Measurements from ENCODE around the gene LEKR1.
"Not testable (repeated sequence)": the region's sequence is repeated elsewhere in the genome, so short reads cannot be mapped to it uniquely, and the experiment has no call there.

Gene LEKR1

GRCh38 chr3:156838035-156838434, 11.9 kb downstream of the LEKR1 start:
- DNase-seq = no peak

- DNase-seq = no peak
These were observed 14.9 kb downstream of the LEKR1 start for GRCh38 chr3:156840826-156841689.

GRCh38 chr3:156843071-156843808, 17.1 kb downstream of the LEKR1 start:
- no peak for DNase-seq

GRCh38 chr3:156847752-156848448, 21.7 kb downstream of the LEKR1 start:
- DNase-seq = no peak

GRCh38 chr3:156859578-156859977, 33.4 kb downstream of the LEKR1 start:
- DNase-seq = no peak

- DNase-seq = no peak
These were observed 34.7 kb downstream of the LEKR1 start for GRCh38 chr3:156860873-156861272.

GRCh38 chr3:156862338-156862737, 36.2 kb downstream of the LEKR1 start:
- no peak for DNase-seq

GRCh38 chr3:156865732-156866131, 39.6 kb downstream of the LEKR1 start:
- DNase-seq = peak; percentile 46

- DNase-seq = no peak
These were observed 41.0 kb downstream of the LEKR1 start for GRCh38 chr3:156867174-156867573.

GRCh38 chr3:156867920-156868319, 41.8 kb downstream of the LEKR1 start:
- DNase-seq = no peak

- DNase-seq = no peak
These were observed 47.8 kb downstream of the LEKR1 start for GRCh38 chr3:156873906-156874305.

- not testable (repeated sequence) for DNase-seq
These were observed 53.3 kb downstream of the LEKR1 start for GRCh38 chr3:156879491-156879890.

GRCh38 chr3:156885761-156886160, 59.6 kb downstream of the LEKR1 start:
- DNase-seq = no peak

GRCh38 chr3:156888176-156888575, 62.0 kb downstream of the LEKR1 start:
- no peak for DNase-seq

GRCh38 chr3:156888576-156888975, 62.4 kb downstream of the LEKR1 start:
- DNase-seq = no peak

GRCh38 chr3:156892701-156893100, 66.5 kb downstream of the LEKR1 start:
- no peak for DNase-seq

- DNase-seq = not testable (repeated sequence)
These were observed 69.2 kb downstream of the LEKR1 start for GRCh38 chr3:156895374-156895773.

GRCh38 chr3:156897851-156898250, 71.7 kb downstream of the LEKR1 start:
- not testable (repeated sequence) for DNase-seq

GRCh38 chr3:156898296-156898880, 72.2 kb downstream of the LEKR1 start:
- no peak for DNase-seq

- no peak for DNase-seq
These were observed 73.8 kb downstream of the LEKR1 start for GRCh38 chr3:156899951-156900350.

GRCh38 chr3:156902916-156903315, 76.8 kb downstream of the LEKR1 start:
- DNase-seq = peak; percentile 48

- DNase-seq = no peak
These were observed 80.1 kb downstream of the LEKR1 start for GRCh38 chr3:156906275-156906674.

GRCh38 chr3:156908398-156908797, 82.2 kb downstream of the LEKR1 start:
- DNase-seq = no peak

All from fibroblast of skin of scalp (primary cell).